RCC 7860 (cell line): ENCODE measurements around the gene ZNF438.

Source experiments
- DNase-seq: peaks from one replicate; pipeline ENCODE4 v3.0.0-alpha.2; 2015; ENCODE audit warnings: low spot score
- FAIRE-seq: peaks from 2 replicates; lab custom pipeline; 2012; peaks lifted over from hg19 to GRCh38; lab: Jason Lieb, UNC

ZNF438 gene

GRCh38 chr10:31014161-31014875 is 17.3 kb downstream of the ZNF438 start:
- DNase-seq (no peak), FAIRE-seq (no peak)

- FAIRE-seq (no peak), DNase-seq (no peak)
Measured at GRCh38 chr10:31013331-31013730, 18.3 kb downstream of the ZNF438 start.

- FAIRE-seq (no peak), DNase-seq (no peak)
Measured at GRCh38 chr10:31011665-31012022, 20.0 kb downstream of the ZNF438 start.

- no peak for FAIRE-seq
- no peak for DNase-seq
Measured at GRCh38 chr10:31011017-31011664, 20.5 kb downstream of the ZNF438 start.

- DNase-seq (no peak), FAIRE-seq (no peak)
Measured at GRCh38 chr10:31010062-31010461, 21.6 kb downstream of the ZNF438 start.

GRCh38 chr10:31005895-31006294 is 25.8 kb downstream of the ZNF438 start:
- DNase-seq (no peak), FAIRE-seq (no peak)

GRCh38 chr10:31004611-31005193 is 27.0 kb downstream of the ZNF438 start:
- FAIRE-seq = peak; percentile 93
- peak; percentile 93 for DNase-seq

GRCh38 chr10:31001740-31002139 is 29.9 kb downstream of the ZNF438 start:
- DNase-seq = peak; percentile 18
- no peak for FAIRE-seq

GRCh38 chr10:31000867-31001266 is 30.8 kb downstream of the ZNF438 start:
- FAIRE-seq (no peak), DNase-seq (no peak)

GRCh38 chr10:31000071-31000782 is 31.4 kb downstream of the ZNF438 start:
- FAIRE-seq = peak; percentile 66

GRCh38 chr10:30999070-30999712 is 32.5 kb downstream of the ZNF438 start:
- DNase-seq (peak; percentile 53), FAIRE-seq (no peak)

More at GRCh38 chr10:31000071-31000782, 31.4 kb downstream of the ZNF438 start:
- peak; percentile 58 for DNase-seq

GRCh38 chr10:30997536-30998235 is 34.0 kb downstream of the ZNF438 start:
- no peak for DNase-seq
- no peak for FAIRE-seq

GRCh38 chr10:30996481-30997005 is 35.1 kb downstream of the ZNF438 start:
- FAIRE-seq (no peak), DNase-seq (no peak)

GRCh38 chr10:30995081-30995770 is 36.4 kb downstream of the ZNF438 start:
- no peak for FAIRE-seq
- DNase-seq = no peak

GRCh38 chr10:30993155-30993554 is 38.5 kb downstream of the ZNF438 start:
- no peak for FAIRE-seq
- DNase-seq = no peak

GRCh38 chr10:30992681-30993080 is 39.0 kb downstream of the ZNF438 start:
- FAIRE-seq = no peak
- no peak for DNase-seq

GRCh38 chr10:30991647-30992011 is 40.0 kb downstream of the ZNF438 start:
- no peak for DNase-seq
- no peak for FAIRE-seq

- FAIRE-seq = no peak
- DNase-seq = no peak
Measured at GRCh38 chr10:30990971-30991646, 40.6 kb downstream of the ZNF438 start.

- FAIRE-seq (no peak), DNase-seq (no peak)
Measured at GRCh38 chr10:30990351-30990750, 41.3 kb downstream of the ZNF438 start.
